Osteocyte (in vitro differentiated cells): ENCODE data around the gene DHTKD1. TPM values are rescaled to one million over a fixed set of nuclear protein-coding genes. Genes with fewer than 3 reads are reported as not detected.

ENCODE experiments used
- DNase-seq: peaks from one replicate; pipeline ENCODE4 v3.0.0; 2021; ENCODE audit warnings: mixed read lengths; ENCODE audit not compliant: unreplicated experiment; ENCODE audit errors: extremely low spot score
- H3K27ac Mint-ChIP-seq: one replicate; pipeline ENCODE4 v1.8.0; 2021; ENCODE audit warnings: mild to moderate bottlenecking, mixed read lengths; ENCODE audit not compliant: unreplicated experiment
- H3K27me3 Mint-ChIP-seq: one replicate; pipeline ENCODE4 v1.8.0; 2021; ENCODE audit warnings: mixed read lengths; ENCODE audit not compliant: unreplicated experiment
- H3K36me3 Mint-ChIP-seq: one replicate; pipeline ENCODE4 v1.8.0; 2021; ENCODE audit warnings: mixed read lengths; ENCODE audit not compliant: unreplicated experiment
- H3K4me1 Mint-ChIP-seq: one replicate; pipeline ENCODE4 v1.8.0; 2021; ENCODE audit warnings: mixed read lengths; ENCODE audit not compliant: unreplicated experiment
- H3K4me3 Mint-ChIP-seq: one replicate; pipeline ENCODE4 v1.8.0; 2021; ENCODE audit warnings: mild to moderate bottlenecking, moderate library complexity, mixed read lengths; ENCODE audit not compliant: unreplicated experiment
- H3K9me3 Mint-ChIP-seq: one replicate; pipeline ENCODE4 v1.8.0; 2021; ENCODE audit warnings: mixed read lengths; ENCODE audit not compliant: unreplicated experiment
- total RNA-seq: library from RNA; stranded (reverse); gene quantifications from 2 replicates; pipeline ENCODE4 v1.2.1, GENCODE V29; 2021
- TF ChIP-seq, protein P1 (sequence below): fragments of 200-600 bp; sonication (generic); IDR thresholded peaks from 2 replicates; pipeline ENCODE4 v1.5.0; 2021; ENCODE audit warnings: antibody characterized with exemption, mild to moderate bottlenecking, moderate library complexity

The DHTKD1 gene
- total RNA-seq, 1 donor from 2014 or later = 18.9 TPM

GRCh38 chr10:12158111-12158510 lies 89.4 kb downstream of the DHTKD1 start:
- Mint-ChIP-seq H3K27ac (no peak overlapping the region), H3K4me3 (no peak overlapping the region), H3K27me3 (no peaks in the 10 kb centered on the region), H3K36me3 (peaks cover 48% of the 10 kb centered on the region), H3K9me3 (no peaks in the 10 kb centered on the region), H3K4me1 (peaks cover 5% of the 10 kb centered on the region)
- TF ChIP-seq, protein P1, sequence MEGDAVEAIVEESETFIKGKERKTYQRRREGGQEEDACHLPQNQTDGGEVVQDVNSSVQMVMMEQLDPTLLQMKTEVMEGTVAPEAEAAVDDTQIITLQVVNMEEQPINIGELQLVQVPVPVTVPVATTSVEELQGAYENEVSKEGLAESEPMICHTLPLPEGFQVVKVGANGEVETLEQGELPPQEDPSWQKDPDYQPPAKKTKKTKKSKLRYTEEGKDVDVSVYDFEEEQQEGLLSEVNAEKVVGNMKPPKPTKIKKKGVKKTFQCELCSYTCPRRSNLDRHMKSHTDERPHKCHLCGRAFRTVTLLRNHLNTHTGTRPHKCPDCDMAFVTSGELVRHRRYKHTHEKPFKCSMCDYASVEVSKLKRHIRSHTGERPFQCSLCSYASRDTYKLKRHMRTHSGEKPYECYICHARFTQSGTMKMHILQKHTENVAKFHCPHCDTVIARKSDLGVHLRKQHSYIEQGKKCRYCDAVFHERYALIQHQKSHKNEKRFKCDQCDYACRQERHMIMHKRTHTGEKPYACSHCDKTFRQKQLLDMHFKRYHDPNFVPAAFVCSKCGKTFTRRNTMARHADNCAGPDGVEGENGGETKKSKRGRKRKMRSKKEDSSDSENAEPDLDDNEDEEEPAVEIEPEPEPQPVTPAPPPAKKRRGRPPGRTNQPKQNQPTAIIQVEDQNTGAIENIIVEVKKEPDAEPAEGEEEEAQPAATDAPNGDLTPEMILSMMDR = no peak
- no peak for DNase-seq

GRCh38 chr10:12160664-12161063 lies 91.9 kb downstream of the DHTKD1 start:
- Mint-ChIP-seq H3K27ac (no peak overlapping the region), H3K4me3 (no peak overlapping the region), H3K9me3 (no peaks in the 10 kb centered on the region), H3K27me3 (no peaks in the 10 kb centered on the region), H3K4me1 (no peaks in the 10 kb centered on the region), H3K36me3 (peaks cover 48% of the 10 kb centered on the region)
- TF ChIP-seq, protein P1 = no peak
- no peak for DNase-seq

DNA sequence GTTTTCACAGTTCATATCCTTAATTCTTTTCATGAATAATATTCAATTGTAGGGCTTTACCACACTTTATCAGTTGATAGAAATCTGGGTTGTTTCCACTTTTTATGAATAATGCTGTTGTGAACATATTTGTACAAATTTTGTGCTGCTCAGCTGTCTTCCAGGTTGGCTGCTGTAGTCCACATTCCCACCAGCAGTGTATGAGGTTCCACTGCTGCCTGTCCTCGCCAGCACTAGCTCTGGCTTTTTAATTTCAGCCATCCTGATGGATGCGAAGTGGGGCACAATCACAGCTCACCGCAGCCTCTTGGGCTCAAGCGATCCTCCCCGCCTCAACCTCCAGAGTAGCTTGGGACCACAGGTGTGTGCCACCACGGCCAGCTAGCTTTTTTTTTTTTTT lies 94.2 kb downstream of the DHTKD1 start:
- no peaks in the 10 kb centered on the region for H3K4me1 Mint-ChIP-seq

GRCh38 chr10:12164085-12164484 lies 95.3 kb downstream of the DHTKD1 start:
- Mint-ChIP-seq H3K27ac (no peak overlapping the region), H3K36me3 (peaks cover 39% of the 10 kb centered on the region)
- DNase-seq = no peak

More for the DNA sequence above, 94.2 kb downstream of the DHTKD1 start:
- Mint-ChIP-seq H3K27me3 (no peaks in the 10 kb centered on the region), H3K27ac (no peak overlapping the region), H3K36me3 (peaks cover 43% of the 10 kb centered on the region), H3K9me3 (no peaks in the 10 kb centered on the region), H3K4me3 (no peak overlapping the region)
- TF ChIP-seq, protein P1 = no peak
- DNase-seq = no peak

GRCh38 chr10:12165036-12165435 lies 96.3 kb downstream of the DHTKD1 start:
- TF ChIP-seq, protein P1 = no peak
- H3K36me3 Mint-ChIP-seq = peaks cover 44% of the 10 kb centered on the region
- H3K27me3 Mint-ChIP-seq = no peaks in the 10 kb centered on the region
- no peaks in the 10 kb centered on the region for H3K9me3 Mint-ChIP-seq
- DNase-seq = no peak
- H3K4me3 Mint-ChIP-seq = no peak overlapping the region
- no peaks in the 10 kb centered on the region for H3K4me1 Mint-ChIP-seq
- H3K27ac Mint-ChIP-seq = no peak overlapping the region

More at GRCh38 chr10:12164085-12164484, 95.3 kb downstream of the DHTKD1 start:
- Mint-ChIP-seq H3K9me3 (no peaks in the 10 kb centered on the region), H3K4me3 (no peak overlapping the region), H3K27me3 (no peaks in the 10 kb centered on the region), H3K4me1 (no peaks in the 10 kb centered on the region)
- TF ChIP-seq, protein P1 = no peak
